H9 (cell line): ENCODE data around the gene AHNAK. TPM values are rescaled to one million over a fixed set of nuclear protein-coding genes. Genes with fewer than 3 reads are reported as not detected.

Source experiments
- DNase-seq: peaks from one replicate; pipeline ENCODE4 v3.0.0-alpha.2; 2017
- H2AFZ ChIP-seq: one replicate; pipeline ENCODE4 v1.6.1; 2013; ENCODE audit warnings: mild to moderate bottlenecking, low read length, control low read depth, moderate library complexity
- H2AK5ac ChIP-seq: 2 replicates; pipeline ENCODE4 v1.6.1; 2013; ENCODE audit warnings: low read length, control low read depth, mixed read lengths; ENCODE audit not compliant: insufficient read length
- H2BK120ac ChIP-seq: one replicate; pipeline ENCODE4 v1.6.1; 2013; ENCODE audit warnings: low read depth, mild to moderate bottlenecking, low read length, control low read depth, inconsistent platforms; ENCODE audit not compliant: poor library complexity, severe bottlenecking
- H2BK12ac ChIP-seq: 2 replicates; pipeline ENCODE4 v1.6.1; 2013; ENCODE audit warnings: low read length, control low read depth, mixed read lengths, low read depth; ENCODE audit not compliant: insufficient read length
- H2BK15ac ChIP-seq: 2 replicates; pipeline ENCODE4 v1.6.1; 2013; ENCODE audit warnings: low read depth, low read length, control low read depth
- H2BK20ac ChIP-seq: one replicate; pipeline ENCODE4 v1.6.1; 2013; ENCODE audit warnings: low read depth, mild to moderate bottlenecking, low read length, control low read depth, inconsistent platforms; ENCODE audit not compliant: poor library complexity, severe bottlenecking
- H2BK5ac ChIP-seq: 2 replicates; pipeline ENCODE4 v1.6.1; 2013; ENCODE audit warnings: low read length, control low read depth, mixed read lengths; ENCODE audit not compliant: insufficient read length
- H3K14ac ChIP-seq: 2 replicates; pipeline ENCODE4 v1.6.1; 2013; ENCODE audit warnings: low read length, control low read depth; ENCODE audit not compliant: insufficient read depth
- H3K18ac ChIP-seq: 2 replicates; pipeline ENCODE4 v1.6.1; 2013; ENCODE audit warnings: low read depth, mild to moderate bottlenecking, mixed read lengths, low read length, control low read depth; ENCODE audit not compliant: insufficient read length
- H3K23ac ChIP-seq: 2 replicates; pipeline ENCODE4 v1.6.1; 2013; ENCODE audit warnings: low read length, control low read depth, mixed read lengths, low read depth; ENCODE audit not compliant: insufficient read length
- H3K23me2 ChIP-seq: 2 replicates; pipeline ENCODE4 v1.6.1; 2013; ENCODE audit warnings: low read depth, mild to moderate bottlenecking, mixed read lengths, low read length, control low read depth; ENCODE audit not compliant: insufficient read length, poor library complexity, severe bottlenecking
- H3K27ac ChIP-seq: 2 replicates; pipeline ENCODE4 v1.5.1; 2013; ENCODE audit warnings: low read length, control low read depth, mixed read lengths, low read depth; ENCODE audit not compliant: insufficient read length
- H3K27me3 ChIP-seq: 2 replicates; pipeline ENCODE4 v1.6.1; 2013; ENCODE audit warnings: low read length, control low read depth, inconsistent platforms; ENCODE audit not compliant: insufficient read depth
- H3K4ac ChIP-seq: 2 replicates; pipeline ENCODE4 v1.6.1; 2013; ENCODE audit warnings: low read depth, mild to moderate bottlenecking, control low read depth, inconsistent platforms, low read length, moderate library complexity
- H3K4me1 ChIP-seq: 2 replicates; pipeline ENCODE4 v1.6.1; 2013; ENCODE audit warnings: low read length, control low read depth, inconsistent platforms; ENCODE audit not compliant: insufficient read depth
- H3K4me2 ChIP-seq: 2 replicates; pipeline ENCODE4 v1.6.1; 2013; ENCODE audit warnings: low read length, control low read depth, mixed read lengths; ENCODE audit not compliant: insufficient read length, insufficient read depth
- H3K56ac ChIP-seq: 2 replicates; pipeline ENCODE4 v1.6.1; 2013; ENCODE audit warnings: low read depth, mild to moderate bottlenecking, mixed read lengths, low read length, control low read depth; ENCODE audit not compliant: insufficient read length
- H3K79me1 ChIP-seq: 2 replicates; pipeline ENCODE4 v1.6.1; 2013; ENCODE audit warnings: low read depth, mild to moderate bottlenecking, moderate library complexity, low read length, control low read depth, inconsistent platforms; ENCODE audit not compliant: insufficient read depth, poor library complexity, severe bottlenecking
- H3K79me2 ChIP-seq: 2 replicates; pipeline ENCODE4 v1.6.1; 2013; ENCODE audit warnings: low read length, control low read depth, inconsistent platforms; ENCODE audit not compliant: insufficient read depth
- H3K9ac ChIP-seq: 2 replicates; pipeline ENCODE4 v1.6.1; 2013; ENCODE audit warnings: low read length, control low read depth, mixed read lengths; ENCODE audit not compliant: insufficient read length; ENCODE audit errors: extremely low read depth
- H3K9me3 ChIP-seq: one replicate; pipeline ENCODE4 v1.6.1; 2013; ENCODE audit warnings: low read depth, low read length, inconsistent platforms; ENCODE audit not compliant: control insufficient read depth
- H3T11ph ChIP-seq: one replicate; pipeline ENCODE4 v1.6.1; 2013; ENCODE audit warnings: mild to moderate bottlenecking, low read length, control low read depth, inconsistent platforms
- H4K20me1 ChIP-seq: one replicate; pipeline ENCODE4 v1.6.1; 2013; ENCODE audit not compliant: control insufficient read depth, insufficient read length, insufficient read depth
- H4K5ac ChIP-seq: 2 replicates; pipeline ENCODE4 v1.6.1; 2013; ENCODE audit warnings: low read depth, mild to moderate bottlenecking, mixed read lengths, low read length, control low read depth; ENCODE audit not compliant: insufficient read length
- H4K8ac ChIP-seq: replicated peaks from 2 replicates; pipeline ENCODE4 v1.6.1; 2013; ENCODE audit warnings: low read length, control low read depth, mixed read lengths, low read depth; ENCODE audit not compliant: insufficient read length
- H4K91ac ChIP-seq: 2 replicates; pipeline ENCODE4 v1.6.1; 2013; ENCODE audit warnings: low read depth, mild to moderate bottlenecking, moderate library complexity, mixed read lengths, low read length, control low read depth; ENCODE audit not compliant: insufficient read length
- H3K27ac Mint-ChIP-seq, 3 experiments: 2 replicates in 2 of 3; 3 replicates in 1 of 3; pipeline ENCODE4 v1.8.0; 2020 to 2021; ENCODE audit warnings: mixed read lengths in 3 of 3, mild to moderate bottlenecking in 1 of 3, moderate library complexity in 1 of 3
- H3K27me3 Mint-ChIP-seq: 2 replicates; pipeline ENCODE4 v1.8.0; 2021; ENCODE audit warnings: low read depth, mild to moderate bottlenecking, moderate library complexity, mixed read lengths
- H3K36me3 Mint-ChIP-seq, 3 experiments: 2 replicates in 2 of 3; 3 replicates in 1 of 3; pipeline ENCODE4 v1.8.0; 2020 to 2021; ENCODE audit warnings: low read depth in 3 of 3, mixed read lengths in 3 of 3; ENCODE audit not compliant: insufficient read depth in 1 of 3
- H3K4me1 Mint-ChIP-seq, 2 experiments: 2 replicates each; pipeline ENCODE4 v1.8.0; 2020; ENCODE audit warnings: mixed read lengths in 2 of 2
- H3K4me3 Mint-ChIP-seq, 2 experiments: 2 replicates in 1 of 2; 3 replicates in 1 of 2; pipeline ENCODE4 v1.8.0; 2020 to 2021; ENCODE audit warnings: mild to moderate bottlenecking in 2 of 2, mixed read lengths in 2 of 2, moderate library complexity in 1 of 2
- H3K9me3 Mint-ChIP-seq, 2 experiments: 2 replicates in 1 of 2; 3 replicates in 1 of 2; pipeline ENCODE4 v1.8.0; 2020; ENCODE audit warnings: mild to moderate bottlenecking in 2 of 2, mixed read lengths in 2 of 2, moderate library complexity in 1 of 2
- WGBS: extraction: QIAGEN DNeasy Blood & Tissue Kit; methylation state at CpG from one replicate; pipeline ENCODE4 v1.1.7; 2013; ENCODE audit warnings: missing lambda C conversion rate, low lambda C conversion rate, mixed read lengths; ENCODE audit not compliant: insufficient read length; ENCODE audit errors: extremely low coverage; 5-methylcytosine and 5-hydroxymethylcytosine counted together
- total RNA-seq: library from RNA; stranded (reverse); gene quantifications from 2 replicates; pipeline ENCODE4 v1.2.1, GENCODE V29; 2021
- TF ChIP-seq, protein P1 (sequence below): fragments of 200-600 bp; sonication (generic); conservative IDR thresholded peaks from 3 replicates; pipeline ENCODE4 v1.8.0; 2021; ENCODE audit warnings: antibody characterized with exemption, mild to moderate bottlenecking

AHNAK gene
- total RNA-seq, 1 experiment from 2014 or later = 15.2 TPM

GRCh38 chr11:62419314-62419929 is 127.2 kb downstream of the AHNAK start:
- peaks cover 55% of the 10 kb centered on the region for H3K27me3 Mint-ChIP-seq
- H4K91ac ChIP-seq = no peak overlapping the region
- no peak overlapping the region for H4K8ac ChIP-seq
- no peaks in the 10 kb centered on the region for H4K20me1 ChIP-seq
- no peaks in the 10 kb centered on the region for H3K79me2 ChIP-seq
- no peaks in the 10 kb centered on the region for H3K4me1 ChIP-seq
- peaks cover 2% of the 10 kb centered on the region; the same call in 1 of the 2 replicates for H3K27me3 ChIP-seq
- no peak overlapping the region for H3T11ph ChIP-seq
- H3K4ac ChIP-seq = no peak overlapping the region
- no peak overlapping the region for H3K18ac ChIP-seq
- H3K4me2 ChIP-seq = no peak overlapping the region
- DNase-seq = no peak
- H3K27ac ChIP-seq = no peak overlapping the region
- H3K4me3 Mint-ChIP-seq = no peak overlapping the region
- no peak overlapping the region for H2AK5ac ChIP-seq
- H2BK5ac ChIP-seq = no peak overlapping the region
- peaks cover 9 to 16% of the 10 kb centered on the region in 2 experiments for H3K4me1 Mint-ChIP-seq
- no peak overlapping the region for H3K14ac ChIP-seq
- no peaks in the 10 kb centered on the region for H3K79me1 ChIP-seq
- no peak overlapping the region for H3K56ac ChIP-seq
- no peak overlapping the region for H2BK120ac ChIP-seq
- H3K9me3 ChIP-seq = no peaks in the 10 kb centered on the region
- H3K36me3 Mint-ChIP-seq = no peaks in the 10 kb centered on the region
- no peak overlapping the region for H3K9ac ChIP-seq
- no peak overlapping the region for H2BK15ac ChIP-seq
- H2BK20ac ChIP-seq = no peak overlapping the region
- WGBS = no CpG with 5 or more reads among the region's 5 CpGs
- TF ChIP-seq, protein P1, sequence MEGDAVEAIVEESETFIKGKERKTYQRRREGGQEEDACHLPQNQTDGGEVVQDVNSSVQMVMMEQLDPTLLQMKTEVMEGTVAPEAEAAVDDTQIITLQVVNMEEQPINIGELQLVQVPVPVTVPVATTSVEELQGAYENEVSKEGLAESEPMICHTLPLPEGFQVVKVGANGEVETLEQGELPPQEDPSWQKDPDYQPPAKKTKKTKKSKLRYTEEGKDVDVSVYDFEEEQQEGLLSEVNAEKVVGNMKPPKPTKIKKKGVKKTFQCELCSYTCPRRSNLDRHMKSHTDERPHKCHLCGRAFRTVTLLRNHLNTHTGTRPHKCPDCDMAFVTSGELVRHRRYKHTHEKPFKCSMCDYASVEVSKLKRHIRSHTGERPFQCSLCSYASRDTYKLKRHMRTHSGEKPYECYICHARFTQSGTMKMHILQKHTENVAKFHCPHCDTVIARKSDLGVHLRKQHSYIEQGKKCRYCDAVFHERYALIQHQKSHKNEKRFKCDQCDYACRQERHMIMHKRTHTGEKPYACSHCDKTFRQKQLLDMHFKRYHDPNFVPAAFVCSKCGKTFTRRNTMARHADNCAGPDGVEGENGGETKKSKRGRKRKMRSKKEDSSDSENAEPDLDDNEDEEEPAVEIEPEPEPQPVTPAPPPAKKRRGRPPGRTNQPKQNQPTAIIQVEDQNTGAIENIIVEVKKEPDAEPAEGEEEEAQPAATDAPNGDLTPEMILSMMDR = no peak
- no peak overlapping the region for H4K5ac ChIP-seq
- H2AFZ ChIP-seq = no peak overlapping the region
- H3K27ac Mint-ChIP-seq = no peak overlapping the region; a peak in 1 of 7 replicates
- H2BK12ac ChIP-seq = no peak overlapping the region
- no peaks in the 10 kb centered on the region for H3K23me2 ChIP-seq
- H3K23ac ChIP-seq = no peak overlapping the region
- no peaks in the 10 kb centered on the region for H3K9me3 Mint-ChIP-seq
